ENCODE results near the gene MRPS14.

GRCh38 chr1:175037416-175037815 lies 14.2 kb upstream of the MRPS14 start:
- TF ChIP-seq TAF1 (IDR thresholded peaks at IDR 0.05; ENCODE audit: control insufficient read depth, extremely low read depth, insufficient read depth, low read length, severe bottlenecking) (no peak), CTCF (IDR thresholded peaks at IDR 0.05 in 2 of 3, conservative IDR thresholded peaks at IDR 0.05 in 1 of 3; ENCODE audit: insufficient read depth in 2 of 3, low read depth in 1 of 3, low read length in 3 of 3) (no peak), FOXP1 (CRISPR knock-in tag; IDR thresholded peaks at IDR 0.05) (no peak), MXI1 (IDR thresholded peaks at IDR 0.05; ENCODE audit: low read depth, low read length) (no peak), POLR2A (conservative IDR thresholded peaks at IDR 0.05) (no peak), HDAC2 (IDR thresholded peaks at IDR 0.05) (no peak), CREB1 (IDR thresholded peaks at IDR 0.05) (no peak), CREB1 (CRISPR knock-in tag; IDR thresholded peaks at IDR 0.05) (no peak)

Data from K562 (cell line).